Upper lobe of left lung (tissue), 6 donors: ENCODE results near the gene DNAH8. TPM values are rescaled to one million over a fixed set of nuclear protein-coding genes. Genes with fewer than 3 reads are reported as not detected.
"Not testable (repeated sequence)": the region's sequence is repeated elsewhere in the genome, so short reads cannot be mapped to it uniquely, and the experiment has no call there.

Source experiments
- ATAC-seq, 2 donors: fragments of 200-7000 bp; cut with Tn5 transposase; one replicate each; pipeline ENCODE4 v1.9.1; 2022; ENCODE audit warnings: mild to moderate bottlenecking in 2 of 2, moderate library complexity in 2 of 2; ENCODE audit not compliant: low FRiP score in 2 of 2
- DNase-seq, 2 donors: peaks; one replicate each; pipeline ENCODE4 v3.0.0-alpha.2; 2019 to 2020
- H3K27ac ChIP-seq, 4 donors: fragments of 200-600 bp; sonication (generic); one replicate each; pipeline ENCODE4 v1.5.1; 2016 to 2019
- H3K27me3 ChIP-seq, 4 donors: fragments of 200-600 bp; sonication (generic); one replicate each; pipeline ENCODE4 v1.5.1; 2017 to 2019
- H3K36me3 ChIP-seq, 4 donors: fragments of 200-600 bp; sonication (generic); one replicate each; pipeline ENCODE4 v1.5.1; 2016 to 2019
- H3K4me1 ChIP-seq, 4 donors: fragments of 200-600 bp; sonication (generic); one replicate each; pipeline ENCODE4 v1.5.1; 2018 to 2019
- H3K4me3 ChIP-seq, 4 donors: fragments of 200-600 bp; sonication (generic); one replicate each; pipeline ENCODE4 v1.5.1; 2017 to 2019; ENCODE audit warnings: mild to moderate bottlenecking in 2 of 4, moderate library complexity in 1 of 4
- H3K9me3 ChIP-seq, 4 donors: fragments of 200-600 bp; sonication (generic); one replicate each; pipeline ENCODE4 v1.5.1; 2018 to 2019
- CTCF ChIP-seq, 6 experiments: fragments of 450-650 bp in 4 of 6; fragments of 200-600 bp in 2 of 6; sonication (generic) in 2 of 6; IDR thresholded peaks; one replicate each; pipeline ENCODE4 v1.5.1; 2016 to 2019; ENCODE audit warnings: antibody characterized with exemption in 6 of 6
- EP300 ChIP-seq, 4 donors: sonication (generic); formaldehyde crosslinking; IDR thresholded peaks; one replicate each; pipeline ENCODE4 v1.5.1; 2017; ENCODE audit warnings: antibody characterized with exemption in 4 of 4, control low read depth in 2 of 4
- POLR2A ChIP-seq, 4 donors: fragments of 450-650 bp; IDR thresholded peaks; one replicate each; pipeline ENCODE4 v1.5.1; 2016 to 2017; ENCODE audit warnings: antibody characterized with exemption in 4 of 4, mild to moderate bottlenecking in 2 of 4
- POLR2AphosphoS5 ChIP-seq, 2 donors: sonication (generic); formaldehyde crosslinking; IDR thresholded peaks; one replicate each; pipeline ENCODE4 v1.5.1; 2017; ENCODE audit warnings: antibody characterized with exemption in 2 of 2
- WGBS, 2 donors: methylation state at CpG; one replicate each; pipeline ENCODE4 v1.1.5; 2017 to 2018; 5-methylcytosine and 5-hydroxymethylcytosine counted together
- total RNA-seq, 6 donors: library from RNA; depleted of rRNA in 4 of 6; stranded (reverse); fragments of >200 nt in 4 of 6; gene quantifications; one replicate each; pipeline versions ENCODE4 v1.1.0 to v1.2.1, GENCODE V29; 2016 to 2021
- donor health status: DM: no; HTN: no; CAD: no; lungs with moderate emphysema.
- donor health status: DM: no; HTN: yes; CAD: no; lungs with severe emphysema.

DNAH8 gene
- total RNA-seq, 6 donors from 2014 or later: under 0.01 to 0.24 (median 0.15) TPM; not detected in 2

GRCh38 chr6:38915205-38915925 is 200.3 kb downstream of the DNAH8 start:
- H3K9me3 ChIP-seq: no peaks in the 10 kb centered on the region
- H3K4me3 ChIP-seq: no peak overlapping the region
- 96 to 97% methylated on average over 2 of the region's 2 CpGs for whole genome bisulfite sequencing, 2 donors
- DNase-seq (no peak), ATAC-seq (no peak)
- no peaks in the 10 kb centered on the region for H3K4me1 ChIP-seq
- TF ChIP-seq CTCF (IDR thresholded peaks at IDR 0.05) (no peak), POLR2A (IDR thresholded peaks at IDR 0.05) (no peak), POLR2AphosphoS5 (IDR thresholded peaks at IDR 0.05) (no peak), EP300 (IDR thresholded peaks at IDR 0.05) (no peak)
- H3K36me3 ChIP-seq: no peaks in the 10 kb centered on the region
- no peaks in the 10 kb centered on the region for H3K27me3 ChIP-seq
- H3K27ac ChIP-seq: no peak overlapping the region

GRCh38 chr6:38921540-38921939 is 206.4 kb downstream of the DNAH8 start:
- 80 to 83% methylated on average over 8 of the region's 8 CpGs for WGBS, 2 donors

GRCh38 chr6:38924791-38925509 is 209.8 kb downstream of the DNAH8 start:
- TF ChIP-seq POLR2A (IDR thresholded peaks at IDR 0.05) (no peak), POLR2AphosphoS5 (IDR thresholded peaks at IDR 0.05) (no peak), EP300 (IDR thresholded peaks at IDR 0.05) (no peak), CTCF (IDR thresholded peaks at IDR 0.05) (no peak)
- Histone ChIP-seq H3K4me1 (no peaks in the 10 kb centered on the region), H3K27ac (no peak overlapping the region), H3K27me3 (no peaks in the 10 kb centered on the region), H3K9me3 (no peaks in the 10 kb centered on the region), H3K36me3 (no peaks in the 10 kb centered on the region), H3K4me3 (no peak overlapping the region)
- WGBS, 2 donors: 88 to 91% methylated on average over 7 of the region's 7 CpGs
- ATAC-seq (no peak), DNase-seq (no peak)

More at GRCh38 chr6:38921540-38921939, 206.4 kb downstream of the DNAH8 start:
- H3K4me1 ChIP-seq, H3K36me3 ChIP-seq, ATAC-seq, H3K9me3 ChIP-seq, H3K27ac ChIP-seq, DNase-seq, H3K27me3 ChIP-seq, H3K4me3 ChIP-seq: not testable (repeated sequence)

- no peaks in the 10 kb centered on the region for H3K36me3 ChIP-seq
- no peaks in the 10 kb centered on the region for H3K27me3 ChIP-seq
- TF ChIP-seq EP300 (IDR thresholded peaks at IDR 0.05): no peak
- no peak for TF ChIP-seq POLR2A (IDR thresholded peaks at IDR 0.05)
- no peak for TF ChIP-seq POLR2AphosphoS5 (IDR thresholded peaks at IDR 0.05)
- TF ChIP-seq CTCF (IDR thresholded peaks at IDR 0.05): no peak
- DNase-seq (no peak), ATAC-seq (no peak)
- no peaks in the 10 kb centered on the region for H3K9me3 ChIP-seq
- H3K4me3 ChIP-seq: no peak overlapping the region
- H3K4me1 ChIP-seq: no peaks in the 10 kb centered on the region
- H3K27ac ChIP-seq: no peak overlapping the region
- 66 to 67% methylated on average over 5 of the region's 5 CpGs for WGBS, 2 donors
Measured at GRCh38 chr6:38929560-38929959, 214.4 kb downstream of the DNAH8 start.

- no peaks in the 10 kb centered on the region for H3K9me3 ChIP-seq
- 71 to 78% methylated on average over 3 of the region's 3 CpGs for WGBS, 2 donors
- TF ChIP-seq CTCF (IDR thresholded peaks at IDR 0.05): peak in 3 of 6 experiments; percentile 23 to 41 (median 32)
- no peak for TF ChIP-seq EP300 (IDR thresholded peaks at IDR 0.05)
- TF ChIP-seq POLR2A (IDR thresholded peaks at IDR 0.05): no peak
- H3K36me3 ChIP-seq: no peaks in the 10 kb centered on the region
- DNase-seq: no peak
- no peaks in the 10 kb centered on the region for H3K27me3 ChIP-seq
- no peak for ATAC-seq
- no peak overlapping the region for H3K27ac ChIP-seq
- no peak overlapping the region for H3K4me3 ChIP-seq
- H3K4me1 ChIP-seq: no peaks in the 10 kb centered on the region
Measured at GRCh38 chr6:38933426-38933825, 218.3 kb downstream of the DNAH8 start.
